Common myeloid progenitor, CD34-positive (primary cell): Measurements from ENCODE around the gene UNKL.

Source experiments
- CTCF ChIA-PET: fragments of 350-600 bp; sonication (Branson Sonifier 250); formaldehyde crosslinking; loops from one replicate; lab custom pipeline; 2021; ENCODE audit warnings: antibody characterized with exemption; lab: Charles Lee
- POLR2A ChIA-PET: fragments of 350-600 bp; sonication (Branson Sonifier 250); formaldehyde crosslinking; loops from one replicate; lab custom pipeline; 2021; ENCODE audit warnings: antibody characterized with exemption; lab: Charles Lee
- DNase-seq, 3 donors: peaks; one replicate each; pipeline versions ENCODE4 v3.0.0 to v3.0.0-alpha.2; 2013
- H3K27ac ChIP-seq, 2 experiments: 1 replicate in 1 of 2; 2 replicates in 1 of 2; pipeline ENCODE4 v1.7.0; 2013; ENCODE audit warnings: inconsistent platforms in 2 of 2, low read length in 2 of 2, mild to moderate bottlenecking in 2 of 2, low read depth in 1 of 2, moderate library complexity in 1 of 2; ENCODE audit not compliant: severe bottlenecking in 2 of 2, insufficient read depth in 1 of 2, poor library complexity in 1 of 2
- H3K27me3 ChIP-seq, 5 experiments: replicated peaks in 2 of 5; 1 replicate in 3 of 5; 2 replicates in 2 of 5; pipeline versions ENCODE4 v1.6.1 to v1.7.0; 2013; ENCODE audit warnings: low read length in 4 of 5, mild to moderate bottlenecking in 2 of 5, moderate library complexity in 2 of 5, inconsistent platforms in 1 of 5; ENCODE audit not compliant: insufficient read depth in 5 of 5, control insufficient read depth in 4 of 5
- H3K36me3 ChIP-seq, 4 experiments: 1 replicate in 2 of 4; 2 replicates in 2 of 4; pipeline versions ENCODE4 v1.6.1 to v1.7.0; 2013; ENCODE audit warnings: low read length in 3 of 4, control low read depth in 1 of 4, mild to moderate bottlenecking in 1 of 4; ENCODE audit not compliant: control insufficient read depth in 4 of 4, insufficient read depth in 4 of 4
- H3K4me1 ChIP-seq, 4 experiments: 1 replicate in 3 of 4; 2 replicates in 1 of 4; pipeline versions ENCODE4 v1.6.1 to v1.7.1; 2013; ENCODE audit warnings: low read length in 3 of 4, mild to moderate bottlenecking in 3 of 4, control low read depth in 1 of 4, inconsistent platforms in 1 of 4, moderate library complexity in 1 of 4; ENCODE audit not compliant: control insufficient read depth in 4 of 4, insufficient read depth in 4 of 4; ENCODE audit errors: control extremely low read depth in 1 of 4
- H3K4me3 ChIP-seq, 7 experiments: 1 replicate in 4 of 7; 2 replicates in 3 of 7; pipeline versions ENCODE4 v1.5.1 to v1.7.0; 2013; ENCODE audit warnings: mild to moderate bottlenecking in 7 of 7, low read length in 6 of 7, moderate library complexity in 6 of 7, inconsistent platforms in 2 of 7, low read depth in 2 of 7, control low read depth in 1 of 7; ENCODE audit not compliant: insufficient read depth in 4 of 7, control insufficient read depth in 1 of 7; ENCODE audit errors: extremely low read depth in 1 of 7
- H3K9me3 ChIP-seq, 5 experiments: 1 replicate in 4 of 5; 2 replicates in 1 of 5; pipeline versions ENCODE4 v1.6.1 to v1.7.1; 2013; ENCODE audit warnings: low read length in 4 of 5, mild to moderate bottlenecking in 2 of 5, inconsistent platforms in 1 of 5, low read depth in 1 of 5, moderate library complexity in 1 of 5; ENCODE audit not compliant: control insufficient read depth in 4 of 5, insufficient read depth in 2 of 5; ENCODE audit errors: control extremely low read depth in 1 of 5
- WGBS: methylation state at CpG from one replicate; pipeline ENCODE4 v1.1.5; 2013; ENCODE audit not compliant: insufficient coverage; 5-methylcytosine and 5-hydroxymethylcytosine counted together

Gene UNKL

DNA sequence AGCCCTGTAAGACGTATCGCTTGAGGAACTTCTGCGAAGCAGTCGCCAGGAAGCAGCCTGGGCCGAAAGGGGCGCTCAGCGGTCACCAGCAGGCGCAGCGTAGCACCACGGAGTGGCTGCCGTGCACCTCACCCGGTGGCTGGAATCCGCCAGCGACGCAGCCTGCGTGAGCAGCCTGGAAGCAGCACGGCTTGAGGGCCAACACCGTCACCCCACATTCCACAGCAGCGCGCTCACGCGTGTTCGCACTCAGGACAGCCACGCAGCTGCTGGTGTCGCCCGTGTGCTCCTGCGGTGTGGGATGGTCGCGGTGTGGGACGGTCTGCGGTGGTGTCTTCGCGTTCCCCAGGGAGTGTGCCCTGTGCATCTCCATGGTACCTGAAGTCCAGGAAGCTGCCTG is 95.5 kb downstream of the UNKL start:
- Histone ChIP-seq H3K4me1 (no peaks in the 10 kb centered on the region), H3K27ac (no peak overlapping the region), H3K27me3 (no peaks in the 10 kb centered on the region), H3K36me3 (peaks cover 14 to 93% (median 74%) of the 10 kb centered on the region in 4 experiments), H3K4me3 (no peak overlapping the region), H3K9me3 (no peaks in the 10 kb centered on the region)
- CTCF ChIA-PET, result interaction anchor here (0.7 kb wide), 1 partner anchor 23 kb away, joined by 3 read pairs; no protein-coding TSS in a partner anchor
- WGBS, result 92% methylated on average over 29 of the region's 33 CpGs
- POLR2A ChIA-PET, result no interaction called here
- no peak for DNase-seq

DNA sequence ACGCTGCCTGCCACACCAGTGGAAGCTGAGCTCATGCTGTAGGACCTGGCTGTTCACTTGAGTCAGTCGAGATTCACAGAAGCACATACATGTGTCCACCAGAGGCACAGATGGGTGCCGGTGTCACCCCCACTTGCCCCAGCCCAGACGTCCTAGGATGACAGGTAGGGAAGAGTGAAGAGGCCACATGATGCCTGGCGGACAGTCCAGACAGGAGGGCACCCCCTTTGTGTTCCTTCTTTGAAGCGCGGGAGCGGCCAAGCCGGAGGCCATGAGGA is 96.3 kb downstream of the UNKL start:
- POLR2A ChIA-PET, result interaction anchor here (1.0 kb wide), 1 partner anchor 24 kb away, joined by 3 read pairs; no protein-coding TSS in a partner anchor
- no peak for DNase-seq
- no peaks in the 10 kb centered on the region for H3K4me1 ChIP-seq
- H3K36me3 ChIP-seq, result peaks cover 14 to 91% (median 71%) of the 10 kb centered on the region in 4 experiments
- no peaks in the 10 kb centered on the region for H3K9me3 ChIP-seq
- WGBS, result 85% methylated on average over 9 of the region's 9 CpGs
- no peak overlapping the region for H3K4me3 ChIP-seq
- CTCF ChIA-PET, result no interaction called here
- H3K27ac ChIP-seq, result no peak overlapping the region
- no peaks in the 10 kb centered on the region for H3K27me3 ChIP-seq

DNA sequence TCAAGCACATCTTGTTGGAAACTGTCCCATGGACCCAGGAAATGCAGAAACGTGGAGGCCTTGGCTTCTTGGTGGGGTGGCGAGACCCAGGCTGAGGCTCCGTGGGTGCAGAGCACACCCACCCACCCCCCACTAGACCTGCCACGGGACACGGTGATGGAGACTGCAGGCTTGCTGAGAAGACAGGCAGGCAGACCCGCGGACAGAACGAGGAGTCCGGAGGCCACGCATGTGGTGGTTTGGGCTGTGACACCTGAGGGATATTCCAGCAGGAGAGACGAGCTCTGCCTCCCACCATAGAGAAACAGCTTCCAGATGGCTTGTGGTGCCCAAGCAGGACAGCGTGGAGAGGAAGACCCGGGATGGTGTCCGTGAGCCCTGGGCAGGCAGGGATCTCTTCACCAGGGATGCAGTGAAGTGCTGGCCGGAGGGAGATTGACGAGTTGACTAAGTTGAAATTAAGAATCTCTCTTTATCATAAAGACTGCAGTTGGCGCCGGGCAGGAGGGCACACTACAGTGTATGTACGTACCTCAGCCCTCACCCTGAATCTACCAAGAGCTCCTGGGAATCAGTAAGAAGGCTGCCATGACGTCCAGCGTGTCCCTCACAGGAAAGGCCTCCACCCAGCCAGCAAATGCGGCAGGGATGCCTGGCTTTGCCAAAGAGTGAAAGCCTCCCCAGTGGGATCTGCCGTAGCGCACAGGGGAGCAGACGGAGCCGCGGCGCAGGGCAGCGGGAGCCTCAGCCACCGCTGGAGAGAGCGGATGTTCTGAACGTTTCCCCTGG is 96.8 kb downstream of the UNKL start:
- Histone ChIP-seq H3K4me3 (no peak overlapping the region), H3K27me3 (no peaks in the 10 kb centered on the region), H3K27ac (no peak overlapping the region), H3K4me1 (peaks cover 0 to 4% (median 1%) of the 10 kb centered on the region in 4 experiments), H3K9me3 (no peaks in the 10 kb centered on the region), H3K36me3 (peaks cover 16 to 93% (median 72%) of the 10 kb centered on the region in 4 experiments)
- ChIA-PET POLR2A (interaction anchor here (1.0 kb wide), 1 partner anchor 25 kb away, joined by 3 read pairs; no protein-coding TSS in a partner anchor), CTCF (interaction anchor here (0.8 to 1.3 kb wide), 2 partner anchors 14 to 17 kb away, joined by 4 to 5 read pairs; no protein-coding TSS in a partner anchor)
- 96% methylated on average over 30 of the region's 32 CpGs for WGBS
- DNase-seq, result no peak

- CTCF ChIA-PET, result interaction anchor here (0.6 to 1.8 kb wide), 4 partner anchors 11 to 1230 kb away, joined by 3 to 5 read pairs (median 4); no protein-coding TSS in a partner anchor
Measured at GRCh38 chr16:1316033-1316405, 98.5 kb downstream of the UNKL start.

DNA sequence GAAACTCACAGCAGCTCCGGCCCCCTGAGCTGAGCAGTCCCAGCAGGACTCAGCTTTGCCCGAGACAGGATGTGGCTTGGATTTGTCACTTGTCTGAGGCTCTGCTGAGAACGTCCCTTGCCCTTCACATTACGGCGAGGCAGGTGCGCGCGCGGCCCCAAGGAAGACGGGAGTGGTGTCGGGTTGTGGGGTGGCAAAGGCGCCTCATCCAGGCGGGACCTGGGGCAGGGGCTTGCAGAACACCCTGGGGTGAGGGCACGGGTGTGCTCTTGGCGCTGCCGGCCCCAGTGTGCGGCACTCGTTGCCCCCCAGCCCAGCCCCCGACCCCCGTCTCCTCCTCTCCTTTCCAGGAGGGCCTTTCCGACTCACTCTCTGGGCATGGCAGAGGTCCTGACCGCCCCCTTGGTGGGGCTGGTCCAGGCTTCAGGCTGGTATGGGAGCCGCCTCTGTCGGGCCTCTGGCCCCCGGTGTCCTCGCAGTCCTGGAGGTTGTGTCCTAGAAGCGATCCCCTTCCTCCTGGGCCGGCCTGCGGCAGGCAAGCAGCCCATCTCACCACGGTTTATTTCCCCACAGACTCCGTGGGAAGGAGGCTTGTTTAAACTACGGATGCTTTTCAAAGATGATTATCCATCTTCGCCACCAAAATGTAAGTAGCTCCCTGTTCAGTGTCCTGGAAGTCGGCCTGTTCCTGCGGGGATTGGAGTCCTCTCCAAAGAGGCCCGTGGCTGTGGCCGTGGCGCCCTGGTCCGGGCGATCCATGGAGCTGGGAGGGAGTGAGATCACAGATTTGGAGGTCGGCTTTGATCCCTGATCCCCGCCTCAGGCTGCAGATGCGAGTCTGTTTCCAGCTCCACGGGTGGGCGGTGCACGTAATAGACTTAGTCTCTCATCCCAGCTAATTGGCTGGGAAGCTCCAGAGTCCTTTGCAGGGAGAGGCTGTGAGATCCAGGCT is 99.1 kb downstream of the UNKL start:
- Histone ChIP-seq H3K27me3 (no peaks in the 10 kb centered on the region), H3K36me3 (peaks cover 16 to 89% (median 66%) of the 10 kb centered on the region in 4 experiments), H3K9me3 (no peaks in the 10 kb centered on the region), H3K27ac (no peak overlapping the region), H3K4me3 (no peak overlapping the region), H3K4me1 (peaks cover 10 to 27% (median 23%) of the 10 kb centered on the region in 4 experiments)
- ChIA-PET CTCF (interaction anchor here (0.6 to 2.9 kb wide), 6 partner anchors 10 to 1230 kb away, joined by 3 to 10 read pairs (median 4); no protein-coding TSS in a partner anchor), POLR2A (no interaction called here)
- WGBS, result 96% methylated on average over 33 of the region's 46 CpGs
- DNase-seq, result no peak

More at GRCh38 chr16:1316033-1316405, 98.5 kb downstream of the UNKL start:
- Histone ChIP-seq H3K27me3 (no peaks in the 10 kb centered on the region), H3K4me3 (no peak overlapping the region), H3K27ac (no peak overlapping the region), H3K9me3 (no peaks in the 10 kb centered on the region), H3K4me1 (peaks cover 3 to 21% (median 16%) of the 10 kb centered on the region in 4 experiments), H3K36me3 (peaks cover 16 to 95% (median 72%) of the 10 kb centered on the region in 4 experiments)
- DNase-seq, result no peak
- 97% methylated on average over 13 of the region's 14 CpGs for whole genome bisulfite sequencing
- POLR2A ChIA-PET, result no interaction called here

DNA sequence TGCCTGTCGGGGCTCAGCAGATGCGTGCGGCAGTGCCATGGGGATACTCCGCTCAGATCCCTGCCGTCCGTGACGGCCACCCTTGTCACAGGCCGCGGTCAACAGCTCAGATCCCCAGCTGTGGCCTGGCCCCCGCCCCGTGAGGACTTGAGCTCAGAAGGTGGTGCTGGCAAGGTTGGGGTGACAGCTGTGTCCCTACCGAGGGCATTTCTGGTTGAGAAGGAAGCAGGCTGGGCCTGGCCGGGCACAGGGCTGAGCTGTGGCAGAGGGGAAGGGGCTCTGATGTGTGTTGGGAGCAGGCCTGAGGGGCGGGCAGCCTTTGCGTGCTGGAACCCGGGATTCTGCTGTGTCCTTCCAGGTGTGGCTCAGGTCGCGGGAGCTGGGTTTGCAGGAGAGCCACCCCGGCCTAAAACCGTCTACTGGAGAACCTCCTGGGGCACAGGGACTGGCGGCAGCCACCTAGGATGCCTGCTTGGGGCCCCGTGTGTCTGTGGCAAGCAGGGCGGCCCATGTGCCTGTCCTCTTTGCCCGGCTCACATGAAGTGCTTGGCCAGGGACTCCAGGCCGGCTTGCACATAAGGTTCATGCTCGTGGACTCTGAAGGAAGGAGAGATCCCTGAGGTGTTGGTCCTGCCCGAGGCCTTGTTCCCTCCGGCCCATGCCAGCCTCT is 100.0 kb downstream of the UNKL start:
- no peak overlapping the region for H3K4me3 ChIP-seq
- DNase-seq, result no peak
- H3K9me3 ChIP-seq, result no peaks in the 10 kb centered on the region
- CTCF ChIA-PET, result interaction anchor here (1.1 to 2.9 kb wide), 3 partner anchors 9 to 21 kb away, joined by 3 to 10 read pairs (median 5); no protein-coding TSS in a partner anchor
- H3K27ac ChIP-seq, result no peak overlapping the region
- H3K4me1 ChIP-seq, result peaks cover 13 to 30% (median 23%) of the 10 kb centered on the region in 4 experiments
- 97% methylated on average over 26 of the region's 28 CpGs for WGBS
- H3K27me3 ChIP-seq, result no peaks in the 10 kb centered on the region
- H3K36me3 ChIP-seq, result peaks cover 16 to 81% (median 59%) of the 10 kb centered on the region in 4 experiments
- POLR2A ChIA-PET, result no interaction called here
